GM21447 (cell line): ENCODE measurements around the gene TFRC.
"Not testable (repeated sequence)": the region's sequence is repeated elsewhere in the genome, so short reads cannot be mapped to it uniquely, and the experiment has no call there.

Source experiments
- ATAC-seq: cut with Tn5 transposase; IDR thresholded peaks from one replicate; pipeline ENCODE4 v1.9.1; 2021; ENCODE audit not compliant: unreplicated experiment

TFRC gene

GRCh38 chr3:196007744-196008335 lies 74.0 kb downstream of the TFRC start:
- no peak for ATAC-seq

GRCh38 chr3:196005338-196005737 lies 76.6 kb downstream of the TFRC start:
- not testable (repeated sequence) for ATAC-seq

- not testable (repeated sequence) for ATAC-seq
Measured at GRCh38 chr3:196004359-196005052, 77.4 kb downstream of the TFRC start.

GRCh38 chr3:196003611-196004010 lies 78.3 kb downstream of the TFRC start:
- ATAC-seq: no peak

- not testable (repeated sequence) for ATAC-seq
Measured at GRCh38 chr3:196002721-196003120, 79.2 kb downstream of the TFRC start.

GRCh38 chr3:196001240-196001639 lies 80.7 kb downstream of the TFRC start:
- ATAC-seq: not testable (repeated sequence)

GRCh38 chr3:196000360-196000950 lies 81.4 kb downstream of the TFRC start:
- not testable (repeated sequence) for ATAC-seq

GRCh38 chr3:195999896-196000295 lies 82.0 kb downstream of the TFRC start:
- no peak for ATAC-seq
